K562 (cell line): ENCODE results near the gene MAD1L1. TPM values are rescaled to one million over a fixed set of nuclear protein-coding genes. Genes with fewer than 3 reads are reported as not detected.

Experiments
- ATAC-seq: fragments of 200-7000 bp; cut with Tn5 transposase; 3 replicates; pipeline ENCODE4 v1.9.1; 2020; ENCODE audit warnings: moderate library complexity
- BruUV-seq: library from RNA; stranded (reverse); fragments of 400-500 nt; replicated peaks from 2 replicates; lab custom pipeline; 2021; lab: Mats Ljungman, UMichigan
- CTCF ChIA-PET: fragments of 300-600 bp; formaldehyde crosslinking; extraction: SDS; loops from one replicate; lab custom pipeline; 2021; ENCODE audit warnings: low intra/inter-chr PET ratio; lab: Yijun Ruan, JAX
- POLR2A ChIA-PET: fragments of 300-600, 350-650 bp; sonication (Branson Sonifier 250); formaldehyde crosslinking; extraction: SDS; loops from one replicate; lab custom pipeline; 2021; ENCODE audit warnings: antibody characterized with exemption, inconsistent platforms; lab: Yijun Ruan, JAX
- DNase-seq, 4 experiments: peaks; one replicate each; pipeline versions ENCODE4 v3.0.0 to v3.0.0-alpha.2; 2011 to 2018; ENCODE audit warnings: low spot score in 3 of 4, mixed read lengths in 3 of 4; ENCODE audit errors: extremely low read depth in 1 of 4
- FAIRE-seq: peaks from 2 replicates; lab custom pipeline; 2011; peaks lifted over from hg19 to GRCh38; lab: Jason Lieb, UNC
- H2AFZ ChIP-seq: 2 replicates; pipeline ENCODE4 v1.6.0; 2011; ENCODE audit warnings: low read depth, low read length, control low read depth, inconsistent platforms
- H3K27ac ChIP-seq: fragments of 200-600 bp; 3 replicates; pipeline ENCODE4 v1.8.0; 2011; ENCODE audit warnings: low read depth, mild to moderate bottlenecking, control low read depth, inconsistent platforms, low read length, moderate library complexity, mixed read lengths; ENCODE audit errors: extremely low read depth
- H3K27me3 ChIP-seq, 2 experiments: fragments of 300-600 bp in 1 of 2; 2 replicates in 1 of 2; 3 replicates in 1 of 2; pipeline versions ENCODE4 v1.6.0 to v1.8.0; 2011; ENCODE audit warnings: inconsistent platforms in 2 of 2, low read length in 2 of 2, mild to moderate bottlenecking in 1 of 2, mixed read lengths in 1 of 2, moderate library complexity in 1 of 2; ENCODE audit not compliant: control insufficient read depth in 2 of 2, insufficient read depth in 2 of 2
- H3K36me3 ChIP-seq: fragments of 300-600 bp; 3 replicates; pipeline ENCODE4 v1.8.0; 2011; ENCODE audit warnings: mild to moderate bottlenecking, low read length, inconsistent platforms; ENCODE audit not compliant: control insufficient read depth, insufficient read depth
- H3K4me1 ChIP-seq, 2 experiments: fragments of 200-600 bp in 1 of 2; replicated peaks in 1 of 2; 2 replicates in 1 of 2; 3 replicates in 1 of 2; pipeline versions ENCODE4 v1.5.1 to v1.8.0; 2011; ENCODE audit warnings: inconsistent platforms in 2 of 2, low read length in 2 of 2, mild to moderate bottlenecking in 1 of 2, mixed read lengths in 1 of 2, moderate library complexity in 1 of 2; ENCODE audit not compliant: control insufficient read depth in 2 of 2, insufficient read depth in 2 of 2
- H3K4me2 ChIP-seq: 2 replicates; pipeline ENCODE4 v1.6.1; 2011; ENCODE audit warnings: low read length, control low read depth, inconsistent platforms, mixed read lengths; ENCODE audit not compliant: insufficient read depth
- H3K4me3 ChIP-seq: fragments of 200-600 bp; sonication (generic), shearing (Covaris generic); 2 replicates; pipeline ENCODE4 v1.5.1; 2016; ENCODE audit warnings: control low read depth, inconsistent platforms
- H3K79me2 ChIP-seq: fragments of 200-600 bp; 3 replicates; pipeline ENCODE4 v1.8.0; 2011; ENCODE audit warnings: low read length, inconsistent platforms; ENCODE audit not compliant: control insufficient read depth, insufficient read depth
- H3K9ac ChIP-seq, 2 experiments: 2 replicates each; pipeline versions ENCODE4 v1.6.0 to v1.6.1; 2011; ENCODE audit warnings: low read depth in 2 of 2, low read length in 2 of 2, control low read depth in 1 of 2, inconsistent platforms in 1 of 2, mild to moderate bottlenecking in 1 of 2, mixed read lengths in 1 of 2; ENCODE audit not compliant: insufficient read depth in 1 of 2
- H3K9me1 ChIP-seq: one replicate; pipeline ENCODE4 v1.6.0; 2011; ENCODE audit warnings: inconsistent platforms, mild to moderate bottlenecking, low read length, moderate library complexity; ENCODE audit not compliant: control insufficient read depth, insufficient read depth
- H3K9me3 ChIP-seq: replicated peaks from 2 replicates; pipeline ENCODE4 v1.5.1; 2011; ENCODE audit warnings: low read depth, low read length, inconsistent platforms; ENCODE audit not compliant: control insufficient read depth, insufficient read depth
- H4K20me1 ChIP-seq: replicated peaks from 2 replicates; pipeline ENCODE4 v1.6.1; 2011; ENCODE audit warnings: low read length, inconsistent platforms, mixed read lengths; ENCODE audit not compliant: control insufficient read depth, insufficient read depth
- DDX20 ChIP-seq: fragments of 450-650 bp; IDR thresholded peaks from 2 replicates; pipeline ENCODE4 v1.6.1; 2016; ENCODE audit warnings: missing genetic modification characterization, low read depth, mild to moderate bottlenecking, missing compliant biosample characterization, moderate library complexity
- IRF2 ChIP-seq: sonication (generic); formaldehyde crosslinking; IDR thresholded peaks from 2 replicates; pipeline ENCODE4 v1.8.1; 2022; ENCODE audit warnings: mild to moderate bottlenecking, missing genetic modification reagents
- JUND ChIP-seq, 2 experiments: IDR thresholded peaks; 2 replicates in 1 of 2; 3 replicates in 1 of 2; pipeline ENCODE4 v1.6.1; 2011; ENCODE audit warnings: borderline replicate concordance in 2 of 2, low read depth in 2 of 2, low read length in 2 of 2, improper control_type of control experiment in 1 of 2, missing biosample characterization in 1 of 2, missing genetic modification characterization in 1 of 2, missing genetic modification reagents in 1 of 2
- MED1 ChIP-seq: sonication (generic); formaldehyde crosslinking; IDR thresholded peaks from 2 replicates; pipeline ENCODE4 v1.8.1; 2023; ENCODE audit warnings: missing genetic modification reagents, borderline replicate concordance
- SIRT6 ChIP-seq: IDR thresholded peaks from one replicate; pipeline ENCODE4 v1.6.1; 2012; ENCODE audit warnings: low read depth, mild to moderate bottlenecking, control low read depth, inconsistent platforms, low read length, moderate library complexity
- SNRNP70 ChIP-seq: fragments of 200-400 bp; formaldehyde crosslinking; optimal IDR thresholded peaks from 2 replicates; pipeline ENCODE3; 2017; ENCODE audit warnings: low read depth, low read length
- SOX6 ChIP-seq: fragments of 450-650 bp; IDR thresholded peaks from 2 replicates; pipeline ENCODE4 v1.6.1; 2014; ENCODE audit warnings: mild to moderate bottlenecking
- TOE1 ChIP-seq, 2 experiments: fragments of 450-650 bp in 1 of 2; sonication (generic) in 1 of 2; formaldehyde crosslinking in 1 of 2; IDR thresholded peaks; 2 replicates each; pipeline versions ENCODE4 v1.7.1 to v1.8.0; 2016 to 2022; ENCODE audit warnings: borderline replicate concordance in 2 of 2, mild to moderate bottlenecking in 2 of 2, antibody characterized with exemption in 1 of 2, inconsistent platforms in 1 of 2, low read depth in 1 of 2, missing genetic modification reagents in 1 of 2, moderate library complexity in 1 of 2
- ZC3H11A ChIP-seq: IDR thresholded peaks from 2 replicates; pipeline ENCODE4 v1.6.1; 2012; ENCODE audit warnings: low read depth, low read length, improper control_type of control experiment
- ZKSCAN8 ChIP-seq: fragments of 200-800 bp; sonication (Bioruptor generic); IDR thresholded peaks from 2 replicates; pipeline ENCODE4 v1.6.1; 2016; ENCODE audit warnings: missing genetic modification characterization, missing compliant biosample characterization
- ZNF408 ChIP-seq: fragments of 250-450 bp; sonication (Bioruptor Pico); IDR thresholded peaks from 2 replicates; pipeline ENCODE4 v1.4.0; 2020; ENCODE audit warnings: low read depth, mild to moderate bottlenecking, moderate library complexity
- ZNF561 ChIP-seq: fragments of 450-650 bp; formaldehyde crosslinking; conservative IDR thresholded peaks from 2 replicates; pipeline ENCODE4 v1.4.0; 2020; ENCODE audit warnings: mild to moderate bottlenecking, moderate library complexity
- WGBS: fragments of 100-300 bp; shearing (Covaris generic); methylation state at CpG from one replicate; pipeline ENCODE4 v1.1.6; 2016; ENCODE audit warnings: low coverage, mixed read lengths; ENCODE audit not compliant: insufficient coverage; ENCODE audit errors: missing lambda C conversion rate; 5-methylcytosine and 5-hydroxymethylcytosine counted together
- in situ Hi-C: fragments of 300-500 bp; cut with MboI; formaldehyde crosslinking; loops from 4 replicates; pipeline ENCODE4 v1.15.0; 2018; ENCODE audit warnings: inconsistent platforms, mixed read lengths
- intact Hi-C: fragments of 100-400 bp; cut with micrococcal nuclease; formaldehyde crosslinking; loops from 2 replicates; pipeline ENCODE4 v1.14.2; 2022
- polyA plus RNA-seq, 8 experiments: library from polyadenylated mRNA; depleted of rRNA in 4 of 8; stranded (reverse) in 5 of 8; unstranded in 3 of 8; fragments of >200 nt; fragmentation: Nextera tagmentation in 2 of 8; fragmentation: Illumina TruSeq in 1 of 8; extraction: Ambion mirVana in 2 of 8; extraction: Trizol in 1 of 8; gene quantifications; 2 replicates each; pipeline versions ENCODE4 v1.2.1 to v1.2.3, GENCODE V29; 2011 to 2014; ENCODE audit warnings: inconsistent platforms in 1 of 8, missing spikeins in 1 of 8
- total RNA-seq, 7 experiments: library from RNA; depleted of rRNA in 6 of 7; stranded (reverse); fragments of >200 nt in 6 of 7; fragmentation: Illumina TruSeq in 2 of 7; extraction: Trizol in 2 of 7; gene quantifications; 2 replicates each; pipeline versions ENCODE4 v1.2.1 to v1.2.3, GENCODE V29; 2011 to 2021; ENCODE audit warnings: low replicate concordance in 1 of 7
- TF ChIP-seq, protein P1 (sequence below): fragments of 450-650 bp; conservative IDR thresholded peaks from 2 replicates; pipeline ENCODE4 v1.6.1; 2016; ENCODE audit warnings: missing genetic modification characterization, low read depth, mild to moderate bottlenecking, control low read depth, missing compliant biosample characterization

MAD1L1 gene
- total and polyA plus RNA-seq, 9 of the 15 experiments (the other 6 are each of a cell fraction or from before 2014, with no cell fraction given), result 1.7 to 89.7 (median 18.0) TPM

DNA sequence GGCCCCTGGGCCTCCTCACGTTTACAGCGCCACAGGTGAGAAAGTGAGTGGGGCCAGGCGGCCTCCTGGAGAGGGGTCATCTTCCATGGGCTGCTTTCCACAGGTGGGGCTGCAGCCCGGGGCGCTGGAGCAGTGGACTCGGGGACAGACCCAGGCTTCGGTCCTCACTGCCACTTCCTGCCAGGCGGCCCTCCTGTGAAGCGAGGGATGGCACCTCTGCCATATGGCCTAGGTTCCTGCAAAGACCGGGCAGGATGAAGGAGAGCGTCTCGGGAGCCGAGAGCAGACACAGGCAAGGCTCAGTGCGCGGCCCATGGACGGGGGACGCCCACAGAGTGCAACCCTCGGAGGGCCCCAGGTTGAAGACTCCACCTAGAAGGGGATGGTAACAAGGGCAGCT is 106.8 kb downstream of the MAD1L1 start:
- Histone ChIP-seq H3K36me3 (peaks cover 13% of the 10 kb centered on the region; the same call in 1 of the 3 replicates), H3K4me1 (peaks cover 0 to 34% of the 10 kb centered on the region in 2 experiments; a peak in 2 of 5 replicates), H2AFZ (no peak overlapping the region), H4K20me1 (peaks cover 5% of the 10 kb centered on the region; the same call in 1 of the 2 replicates), H3K9ac (no peak overlapping the region), H3K79me2 (no peaks in the 10 kb centered on the region), H3K9me1 (no peaks in the 10 kb centered on the region), H3K4me2 (no peak overlapping the region), H3K27ac (no peak overlapping the region), H3K27me3 (no peaks in the 10 kb centered on the region), H3K9me3 (no peaks in the 10 kb centered on the region), H3K4me3 (no peak overlapping the region)
- 92% methylated on average over 4 of the region's 18 CpGs for WGBS
- no TSS peak for BruUV-seq
- no peak for ATAC-seq
- CTCF ChIA-PET, result no interaction called here
- TF ChIP-seq TOE1 (IDR thresholded peaks at IDR 0.05; ENCODE audit: borderline replicate concordance), result no peak
- no peak for TF ChIP-seq TOE1 (CRISPR knock-in tag; IDR thresholded peaks at IDR 0.05; ENCODE audit: borderline replicate concordance, low read depth)
- TF ChIP-seq SNRNP70, result no peak
- TF ChIP-seq JUND (IDR thresholded peaks at IDR 0.05; ENCODE audit: borderline replicate concordance, low read depth, low read length), result no peak
- TF ChIP-seq JUND (tag; IDR thresholded peaks at IDR 0.05; ENCODE audit: borderline replicate concordance, low read depth, low read length), result no peak
- no peak for TF ChIP-seq IRF2
- TF ChIP-seq, protein P1, sequence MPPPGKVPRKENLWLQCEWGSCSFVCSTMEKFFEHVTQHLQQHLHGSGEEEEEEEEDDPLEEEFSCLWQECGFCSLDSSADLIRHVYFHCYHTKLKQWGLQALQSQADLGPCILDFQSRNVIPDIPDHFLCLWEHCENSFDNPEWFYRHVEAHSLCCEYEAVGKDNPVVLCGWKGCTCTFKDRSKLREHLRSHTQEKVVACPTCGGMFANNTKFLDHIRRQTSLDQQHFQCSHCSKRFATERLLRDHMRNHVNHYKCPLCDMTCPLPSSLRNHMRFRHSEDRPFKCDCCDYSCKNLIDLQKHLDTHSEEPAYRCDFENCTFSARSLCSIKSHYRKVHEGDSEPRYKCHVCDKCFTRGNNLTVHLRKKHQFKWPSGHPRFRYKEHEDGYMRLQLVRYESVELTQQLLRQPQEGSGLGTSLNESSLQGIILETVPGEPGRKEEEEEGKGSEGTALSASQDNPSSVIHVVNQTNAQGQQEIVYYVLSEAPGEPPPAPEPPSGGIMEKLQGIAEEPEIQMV, result no peak
- no peak for TF ChIP-seq ZC3H11A
- no peak for TF ChIP-seq MED1 (CRISPR knock-in tag)
- no peak for TF ChIP-seq DDX20 (tag)
- TF ChIP-seq SOX6, result no peak
- no peak for TF ChIP-seq ZNF408 (CRISPR knock-in tag)
- TF ChIP-seq SIRT6, result no peak
- no peak for TF ChIP-seq ZKSCAN8 (CRISPR knock-in tag)
- TF ChIP-seq ZNF561 (CRISPR knock-in tag), result no peak
- no peak for DNase-seq
- no peak for FAIRE-seq
- POLR2A ChIA-PET, result no interaction called here
- in situ Hi-C loops (no loop called here), intact Hi-C loops (no loop called here)
